T-helper 1 cell (primary cell): ENCODE data around the gene MBOAT1.

Experiments used
- DNase-seq, 5 donors: peaks; one replicate each; pipeline ENCODE4 v3.0.0-alpha.2; 2012 to 2020

The MBOAT1 gene

GRCh38 chr6:20095436-20095835, 116.8 kb downstream of the MBOAT1 start:
- no peak for DNase-seq

GRCh38 chr6:20092071-20092566, 120.2 kb downstream of the MBOAT1 start:
- DNase-seq, result peak in 1 of 5 donors; percentile 26

- DNase-seq, result no peak
These were observed 125.3 kb downstream of the MBOAT1 start for GRCh38 chr6:20086992-20087391.

DNA sequence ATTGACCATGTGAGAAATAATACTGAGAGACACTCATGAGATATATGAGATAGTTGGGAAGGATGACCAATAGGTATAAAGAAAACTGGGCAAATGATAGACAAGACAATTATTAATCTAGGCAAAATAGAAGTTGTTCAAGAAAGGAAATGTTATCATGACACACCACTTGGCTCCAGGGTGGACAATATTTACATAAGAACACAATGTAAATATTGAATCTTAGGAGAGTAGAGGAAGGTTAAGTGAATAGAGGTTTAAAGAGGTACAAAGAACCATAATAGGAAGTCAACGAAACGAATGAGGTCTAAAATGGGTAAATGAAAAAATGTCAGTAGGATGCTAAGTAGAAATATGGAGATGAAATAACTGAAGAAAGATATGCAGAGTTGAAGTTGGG, 126.5 kb downstream of the MBOAT1 start:
- no peak for DNase-seq

- DNase-seq, result no peak
These were observed 127.9 kb downstream of the MBOAT1 start for GRCh38 chr6:20084411-20084810.

GRCh38 chr6:20071998-20072397, 140.3 kb downstream of the MBOAT1 start:
- DNase-seq, result no peak

DNA sequence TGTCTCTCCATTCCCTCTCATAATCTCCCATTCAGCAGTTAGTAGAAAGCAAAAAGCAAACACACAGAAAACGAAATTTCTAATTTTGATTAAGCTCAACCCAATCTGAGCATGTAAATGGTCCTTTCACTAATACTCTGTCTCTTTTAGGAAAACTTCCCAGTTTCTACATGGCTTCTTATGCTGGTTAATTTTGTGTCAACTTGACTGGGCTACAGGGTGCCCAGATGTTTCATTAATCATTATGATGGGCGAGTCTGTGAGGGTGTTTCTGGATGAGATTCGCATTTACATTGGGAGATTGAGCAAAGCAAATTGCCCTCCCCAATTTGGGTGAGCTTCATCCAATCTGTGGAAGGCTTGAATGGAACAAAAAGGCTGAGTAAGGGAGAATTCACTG, 142.2 kb downstream of the MBOAT1 start:
- no peak for DNase-seq

- DNase-seq, result no peak
These were observed 143.2 kb downstream of the MBOAT1 start for GRCh38 chr6:20069021-20069522.

GRCh38 chr6:20068421-20068988, 143.8 kb downstream of the MBOAT1 start:
- DNase-seq, result no peak

DNA sequence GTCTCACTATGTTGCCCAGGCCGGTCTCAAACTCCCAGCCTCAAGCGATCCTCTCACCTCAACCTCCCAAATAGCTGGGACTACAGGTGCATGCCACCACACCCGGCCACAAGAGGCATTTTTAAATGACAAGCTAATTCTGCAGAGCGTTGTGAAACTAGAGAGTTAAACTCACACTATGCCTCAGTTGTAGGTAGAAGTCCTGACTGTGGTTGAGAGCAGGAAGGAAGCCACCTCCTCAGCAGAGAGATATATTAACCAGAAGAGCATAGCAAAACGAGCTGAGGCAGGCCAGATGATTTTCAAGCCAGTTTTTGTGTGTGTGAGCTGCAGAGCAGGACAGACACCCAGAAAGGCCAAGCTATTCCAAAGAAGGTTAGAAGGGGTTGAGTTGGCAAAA, 150.3 kb downstream of the MBOAT1 start:
- peak in 1 of 5 donors; percentile 21 for DNase-seq

DNA sequence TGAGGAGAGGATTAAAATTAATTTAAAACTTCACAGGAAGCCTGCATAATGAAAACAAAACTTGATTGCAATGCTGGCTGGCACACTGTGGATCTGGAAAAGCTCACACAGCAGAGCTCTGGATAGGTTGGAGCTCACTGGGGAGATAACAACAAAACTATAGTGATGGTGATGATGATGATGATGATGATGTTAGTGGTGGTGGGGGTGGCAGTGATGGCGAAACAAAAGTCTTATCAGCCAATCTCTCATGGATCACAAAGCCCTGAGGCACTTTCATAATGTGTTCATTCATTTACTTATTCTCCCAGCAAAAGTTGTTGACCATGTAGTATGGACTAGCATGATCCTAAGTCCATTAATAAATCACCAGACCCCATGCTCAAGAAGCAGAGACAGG, 152.0 kb downstream of the MBOAT1 start:
- DNase-seq, result no peak

- no peak for DNase-seq
These were observed 153.4 kb downstream of the MBOAT1 start for GRCh38 chr6:20058912-20059311.

DNA sequence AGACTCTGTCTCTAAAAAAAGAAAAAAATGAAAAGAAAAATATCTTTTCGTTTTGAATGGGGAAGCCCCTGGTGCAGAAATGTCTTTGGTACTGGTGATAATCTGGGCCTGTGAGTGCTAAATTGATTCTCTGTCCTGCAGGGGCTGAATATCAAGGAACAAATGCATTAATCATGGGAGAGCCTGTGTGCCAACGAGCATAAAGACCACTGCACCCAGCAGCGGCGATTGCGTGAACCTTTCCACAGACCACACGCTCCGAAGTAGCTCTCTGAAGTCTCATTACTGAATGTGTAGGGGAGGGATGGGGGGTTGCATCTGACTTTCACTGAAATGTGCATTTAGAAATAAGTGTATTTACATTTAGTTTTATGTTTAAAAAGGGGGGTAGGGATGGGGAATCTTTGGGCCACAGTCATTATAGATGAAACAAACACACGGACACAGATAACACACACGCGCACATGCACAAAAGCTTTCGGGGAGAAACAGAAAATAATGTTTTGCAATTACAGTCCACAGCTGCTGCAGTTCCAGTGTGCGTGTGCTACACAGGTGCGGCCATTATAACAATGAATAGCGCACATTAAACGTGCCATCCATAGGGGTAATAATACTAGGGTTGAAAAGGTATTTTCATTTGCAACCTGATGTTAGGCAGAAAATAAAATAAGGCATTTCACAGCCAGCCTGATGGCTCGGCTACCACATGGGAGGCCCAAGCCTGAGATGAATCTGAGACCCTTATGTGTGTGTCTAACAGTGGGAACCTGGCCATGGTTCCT, 154.0 kb downstream of the MBOAT1 start:
- no peak for DNase-seq

DNA sequence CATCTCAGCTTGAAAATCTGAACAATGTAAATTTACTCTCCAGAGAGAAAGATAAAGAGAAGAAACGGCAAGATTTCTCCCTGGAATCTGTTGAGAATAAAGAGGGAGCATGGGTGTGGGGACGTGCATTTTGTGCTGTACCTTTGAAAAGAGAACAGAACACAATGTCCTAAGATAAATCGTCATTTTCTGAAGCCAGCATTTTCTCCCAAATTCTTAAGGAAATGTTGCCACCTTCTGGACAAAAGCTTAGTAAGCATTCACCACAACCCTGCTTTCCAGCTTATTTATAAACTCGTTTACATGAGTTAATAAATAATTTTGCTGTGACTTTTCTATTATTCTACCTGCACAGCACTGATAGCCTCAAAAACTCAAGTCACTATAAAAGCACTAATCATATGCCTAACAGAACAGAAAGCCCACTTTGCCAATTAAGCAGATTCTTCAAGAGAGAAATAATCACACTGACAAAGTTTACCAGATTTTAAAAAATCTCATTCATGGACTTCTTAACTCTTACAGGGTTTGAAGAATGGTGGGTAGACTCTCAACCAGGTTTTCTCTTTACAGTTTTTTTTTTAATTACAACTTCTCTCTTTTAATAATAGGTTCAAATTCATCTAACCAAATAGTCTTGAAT, 155.8 kb downstream of the MBOAT1 start:
- DNase-seq, result no peak

DNA sequence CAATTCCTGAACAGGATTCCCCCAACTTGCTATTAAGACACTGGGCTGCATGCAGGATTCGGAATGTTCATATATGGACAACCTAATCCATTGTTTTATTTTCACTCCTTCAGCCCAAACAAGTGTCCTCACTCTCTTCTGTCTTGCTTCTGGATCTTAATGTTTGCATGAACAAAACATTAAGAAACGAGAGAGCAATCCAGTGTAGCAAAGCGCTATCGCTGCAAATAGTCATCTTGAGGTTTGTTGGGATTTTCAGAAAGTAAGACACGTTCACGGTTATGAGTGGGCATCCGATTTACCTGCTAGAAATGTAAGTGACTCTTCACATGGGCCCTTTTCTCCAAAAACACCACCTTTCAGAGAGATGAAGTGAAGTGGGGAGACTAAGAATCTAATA, 156.4 kb downstream of the MBOAT1 start:
- no peak for DNase-seq
